ENCODE data around the gene TP53I13. TPM values are rescaled to one million over a fixed set of nuclear protein-coding genes. Genes with fewer than 3 reads are reported as not detected.

The TP53I13 gene
- total RNA-seq, 1 experiment from 2014 or later = 28.1 TPM

DNA sequence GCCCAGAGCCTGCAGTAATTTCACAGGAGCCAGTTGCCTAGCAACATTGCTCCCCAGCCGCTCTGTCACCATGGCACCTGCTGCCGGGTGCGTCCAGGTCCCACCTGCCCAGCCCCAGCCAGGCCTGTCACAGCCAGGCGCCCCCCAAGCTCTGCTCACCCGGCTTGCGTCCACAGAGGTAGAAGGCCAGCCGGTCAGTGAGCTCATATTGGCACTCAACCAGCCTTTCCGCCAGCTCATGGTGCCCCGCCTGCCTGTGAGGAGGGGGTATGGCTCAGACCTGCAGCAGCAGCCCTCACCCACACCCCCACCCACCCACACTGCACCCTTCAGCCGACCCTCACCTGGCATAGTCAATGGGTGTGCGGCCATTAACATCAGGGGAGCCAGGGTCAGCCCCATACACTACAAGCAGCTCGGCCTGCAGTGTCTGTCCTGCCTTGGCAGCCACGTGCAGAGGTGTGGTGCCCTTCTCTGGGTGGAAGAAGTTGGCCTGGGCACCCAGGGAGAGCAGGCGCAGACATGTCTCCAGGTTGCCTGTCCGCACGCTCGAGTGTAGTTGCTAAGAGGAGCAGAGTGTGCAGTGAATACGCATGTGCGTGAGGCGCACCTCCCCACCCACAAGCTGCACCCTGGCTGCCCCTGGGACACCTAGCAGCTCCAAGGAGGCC lies 13.2 kb downstream of the TP53I13 start:
- H3K79me2 ChIP-seq (ENCODE audit: insufficient read depth, low read length) = peaks cover 5% of the 10 kb centered on the region; the same call in 1 of the 2 replicates

More for the DNA sequence above, 13.2 kb downstream of the TP53I13 start:
- Mint-ChIP-seq H3K4me3 (no peak overlapping the region), H3K4me1 (peaks cover 16 to 29% of the 10 kb centered on the region in 2 experiments), H3K27ac (no peak overlapping the region), H3K36me3 (ENCODE audit: insufficient read depth in 1 of 3, low read depth in 3 of 3) (peaks cover 20 to 57% (median 47%) of the 10 kb centered on the region in 3 experiments), H3K27me3 (ENCODE audit: low read depth) (no peaks in the 10 kb centered on the region), H3K9me3 (no peaks in the 10 kb centered on the region)
- no peak overlapping the region for H2AK5ac ChIP-seq (ENCODE audit: insufficient read length, low read length)
- no peak overlapping the region for H2BK120ac ChIP-seq (ENCODE audit: low read depth, low read length, poor library complexity, severe bottlenecking)
- H4K91ac ChIP-seq (ENCODE audit: insufficient read length, low read depth, low read length) = no peak overlapping the region
- no peak overlapping the region for H2BK15ac ChIP-seq (ENCODE audit: low read depth, low read length)
- H3K23ac ChIP-seq (ENCODE audit: insufficient read length, low read depth, low read length) = no peak overlapping the region
- no peak overlapping the region; the same call in 1 of the 2 replicates for H3K14ac ChIP-seq (ENCODE audit: insufficient read depth, low read length)
- H4K20me1 ChIP-seq (ENCODE audit: control insufficient read depth, insufficient read depth, insufficient read length) = no peaks in the 10 kb centered on the region
- H3T11ph ChIP-seq (ENCODE audit: low read length) = no peak overlapping the region
- no peak for DNase-seq
- H3K27ac ChIP-seq (ENCODE audit: insufficient read length, low read depth, low read length) = no peak overlapping the region
- no peak overlapping the region for H4K8ac ChIP-seq (replicated peaks; ENCODE audit: insufficient read length, low read depth, low read length)
- no peak overlapping the region for H3K9ac ChIP-seq (ENCODE audit: extremely low read depth, insufficient read length, low read length)
- H3K4me1 ChIP-seq (ENCODE audit: insufficient read depth, low read length) = peaks cover 11% of the 10 kb centered on the region; the same call in 1 of the 2 replicates
- no peak overlapping the region for H3K4ac ChIP-seq (ENCODE audit: low read depth, low read length)
- no peaks in the 10 kb centered on the region for H3K27me3 ChIP-seq (ENCODE audit: insufficient read depth, low read length)
- H2BK12ac ChIP-seq (ENCODE audit: insufficient read length, low read depth, low read length) = no peak overlapping the region
- H3K56ac ChIP-seq (ENCODE audit: insufficient read length, low read depth, low read length) = no peak overlapping the region
- H2BK5ac ChIP-seq (ENCODE audit: insufficient read length, low read length) = no peak overlapping the region
- TF ChIP-seq, protein P1, sequence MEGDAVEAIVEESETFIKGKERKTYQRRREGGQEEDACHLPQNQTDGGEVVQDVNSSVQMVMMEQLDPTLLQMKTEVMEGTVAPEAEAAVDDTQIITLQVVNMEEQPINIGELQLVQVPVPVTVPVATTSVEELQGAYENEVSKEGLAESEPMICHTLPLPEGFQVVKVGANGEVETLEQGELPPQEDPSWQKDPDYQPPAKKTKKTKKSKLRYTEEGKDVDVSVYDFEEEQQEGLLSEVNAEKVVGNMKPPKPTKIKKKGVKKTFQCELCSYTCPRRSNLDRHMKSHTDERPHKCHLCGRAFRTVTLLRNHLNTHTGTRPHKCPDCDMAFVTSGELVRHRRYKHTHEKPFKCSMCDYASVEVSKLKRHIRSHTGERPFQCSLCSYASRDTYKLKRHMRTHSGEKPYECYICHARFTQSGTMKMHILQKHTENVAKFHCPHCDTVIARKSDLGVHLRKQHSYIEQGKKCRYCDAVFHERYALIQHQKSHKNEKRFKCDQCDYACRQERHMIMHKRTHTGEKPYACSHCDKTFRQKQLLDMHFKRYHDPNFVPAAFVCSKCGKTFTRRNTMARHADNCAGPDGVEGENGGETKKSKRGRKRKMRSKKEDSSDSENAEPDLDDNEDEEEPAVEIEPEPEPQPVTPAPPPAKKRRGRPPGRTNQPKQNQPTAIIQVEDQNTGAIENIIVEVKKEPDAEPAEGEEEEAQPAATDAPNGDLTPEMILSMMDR (conservative IDR thresholded peaks at IDR 0.05) = no peak
- no peak overlapping the region for H2BK20ac ChIP-seq (ENCODE audit: low read depth, low read length, poor library complexity, severe bottlenecking)
- no peaks in the 10 kb centered on the region for H3K9me3 ChIP-seq (ENCODE audit: control insufficient read depth, low read depth, low read length)
- WGBS (ENCODE audit: extremely low coverage, insufficient read length, low lambda C conversion rate) = no CpG with 5 or more reads among the region's 20 CpGs
- H3K18ac ChIP-seq (ENCODE audit: insufficient read length, low read depth, low read length) = no peak overlapping the region
- peaks cover 4% of the 10 kb centered on the region for H3K79me1 ChIP-seq (ENCODE audit: insufficient read depth, low read depth, low read length, poor library complexity, severe bottlenecking)
- H2AFZ ChIP-seq (ENCODE audit: low read length) = no peak overlapping the region
- H3K23me2 ChIP-seq (ENCODE audit: insufficient read length, low read depth, low read length, poor library complexity, severe bottlenecking) = no peaks in the 10 kb centered on the region
- no peak overlapping the region for H3K4me2 ChIP-seq (ENCODE audit: insufficient read depth, insufficient read length, low read length)
- no peak overlapping the region for H4K5ac ChIP-seq (ENCODE audit: insufficient read length, low read depth, low read length)

Measured in H9 (cell line).